GM19023 (cell line): ENCODE results near the gene SKIDA1.

Experiments
- ATAC-seq: cut with Tn5 transposase; IDR thresholded peaks from one replicate; pipeline ENCODE4 v1.9.1; 2021; ENCODE audit warnings: mild to moderate bottlenecking, moderate library complexity; ENCODE audit not compliant: unreplicated experiment

SKIDA1 gene

GRCh38 chr10:21487416-21488180 is 37.9 kb downstream of the SKIDA1 start:
- no peak for ATAC-seq

DNA sequence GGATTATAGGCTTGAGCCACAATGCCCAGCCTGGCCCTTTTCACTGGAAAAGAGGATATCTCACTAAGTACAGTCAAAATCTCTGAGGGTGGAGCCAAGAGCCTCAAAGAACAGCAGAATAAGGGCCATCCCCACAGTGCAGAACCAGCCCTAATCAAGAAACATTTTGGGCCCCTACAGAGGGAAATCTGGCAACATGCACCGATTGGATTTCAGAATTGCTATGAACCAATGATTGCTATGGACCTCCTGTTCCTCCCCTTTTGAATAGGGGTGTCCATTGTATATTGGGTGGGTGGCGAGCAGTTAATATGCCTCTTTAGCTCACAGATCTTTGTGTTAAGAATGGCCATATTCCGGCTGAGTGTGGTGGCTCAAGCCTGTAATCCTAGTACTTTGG is 42.7 kb downstream of the SKIDA1 start:
- ATAC-seq: no peak

DNA sequence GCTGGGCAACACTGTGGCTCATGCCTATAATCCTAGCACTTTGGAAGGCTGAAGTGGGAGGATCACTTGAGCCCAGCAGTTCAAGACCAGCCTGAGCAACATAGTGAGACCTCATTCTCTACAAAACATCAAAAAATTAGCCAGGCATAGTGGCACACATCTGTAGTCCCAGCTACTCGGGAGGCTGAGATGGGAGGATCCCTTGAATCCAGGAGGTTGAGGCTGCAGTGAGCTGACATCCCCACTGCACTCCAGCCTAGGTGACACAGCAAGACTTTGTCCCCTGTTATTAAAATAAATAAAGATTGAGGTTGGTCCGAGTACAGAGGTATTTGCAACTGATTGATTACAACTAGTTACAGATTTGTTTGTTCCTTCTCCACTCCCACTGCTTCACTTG is 44.1 kb downstream of the SKIDA1 start:
- ATAC-seq: no peak

GRCh38 chr10:21479570-21480315 is 45.7 kb downstream of the SKIDA1 start:
- ATAC-seq: no peak

DNA sequence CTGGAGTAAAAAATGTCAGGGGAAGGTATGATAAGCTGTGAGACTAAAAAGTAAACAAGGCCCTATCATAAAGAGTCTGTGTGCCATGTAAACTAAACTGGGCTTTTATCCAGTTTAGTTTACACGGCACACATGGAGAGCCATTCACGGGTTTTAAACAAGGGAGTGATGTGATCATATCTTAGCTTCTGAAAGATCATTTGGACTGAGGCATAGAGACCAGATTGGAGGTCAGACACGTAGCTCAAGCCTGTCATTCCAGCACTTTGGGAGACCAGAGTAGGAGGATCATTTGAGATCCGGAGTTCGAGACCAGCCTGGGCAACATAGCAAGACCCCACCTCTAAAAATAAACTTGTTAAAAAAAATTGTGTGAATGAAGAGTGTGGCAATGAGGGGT is 50.1 kb downstream of the SKIDA1 start:
- ATAC-seq: no peak

DNA sequence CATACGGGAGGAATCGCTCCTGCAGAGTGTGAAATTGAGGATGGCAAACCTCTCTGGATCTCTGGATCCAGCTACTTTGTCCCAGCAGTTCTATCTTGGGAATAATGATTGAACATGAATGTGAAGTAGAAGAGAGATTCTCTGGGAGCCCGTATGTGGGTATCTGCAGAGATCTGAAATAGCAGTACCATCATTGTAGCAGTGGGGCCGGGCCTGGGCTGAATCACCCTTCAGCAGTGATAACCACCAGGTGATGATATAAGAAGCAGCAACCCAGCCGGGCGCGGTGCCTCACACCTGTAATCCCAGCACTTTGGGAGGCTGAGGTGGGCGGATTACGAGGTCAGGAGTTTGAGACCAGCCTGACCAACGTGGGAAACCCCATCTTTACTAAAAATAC is 51.9 kb downstream of the SKIDA1 start:
- no peak for ATAC-seq

DNA sequence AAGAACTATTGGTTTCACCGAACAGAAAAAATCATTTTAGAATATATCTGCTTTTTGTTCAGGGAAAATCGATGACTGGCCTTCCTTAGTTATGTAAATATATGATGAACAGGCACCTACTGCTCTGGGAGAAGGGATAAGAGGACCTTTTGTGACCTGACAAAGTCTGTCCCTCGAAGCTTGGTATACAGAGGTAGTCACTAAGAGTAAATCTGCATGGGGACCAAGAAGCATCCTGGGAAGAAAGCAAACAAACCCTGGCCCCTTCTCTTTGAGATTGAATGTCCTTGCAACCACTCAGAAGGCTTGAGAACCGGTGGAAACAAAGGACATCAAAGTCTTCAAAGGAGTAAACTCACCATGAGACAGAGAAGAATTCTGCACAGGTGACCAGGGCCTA is 52.3 kb downstream of the SKIDA1 start:
- ATAC-seq: no peak

DNA sequence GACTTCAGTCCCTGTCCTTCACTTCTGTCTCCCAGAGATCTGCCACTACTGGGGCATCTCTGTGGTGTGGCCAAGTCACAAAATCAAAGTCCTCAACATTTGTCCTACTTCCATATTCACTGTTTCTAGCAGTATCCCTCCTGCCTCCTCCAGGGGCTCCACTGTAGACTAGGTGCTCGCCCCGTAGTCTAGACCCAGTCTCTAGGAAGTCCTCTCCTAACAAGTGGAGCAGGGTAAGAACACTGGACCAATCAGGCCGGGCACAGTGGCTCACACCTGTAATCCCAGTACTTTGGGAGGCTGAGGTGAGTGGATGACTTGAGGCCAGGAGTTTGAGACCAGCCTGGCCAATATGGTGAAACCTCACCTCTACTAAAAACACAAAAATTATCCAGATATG is 57.4 kb downstream of the SKIDA1 start:
- ATAC-seq: no peak

GRCh38 chr10:21467633-21468032 is 57.8 kb downstream of the SKIDA1 start:
- no peak for ATAC-seq

- ATAC-seq: no peak
Measured at GRCh38 chr10:21464134-21464533, 61.3 kb downstream of the SKIDA1 start.
